GM23338 (cell line): ENCODE data around the gene RPS14. TPM values are rescaled to one million over a fixed set of nuclear protein-coding genes. Genes with fewer than 3 reads are reported as not detected.

ENCODE experiments used
- ATAC-seq: fragments of 200-7000 bp; cut with Tn5 transposase; 3 replicates; pipeline ENCODE4 v1.9.1; 2020
- DNase-seq: peaks from one replicate; pipeline ENCODE4 v3.0.0-alpha.2; 2015; ENCODE audit warnings: low spot score
- H2AFZ ChIP-seq: fragments of 200-600 bp; sonication (generic); 2 replicates; pipeline ENCODE4 v1.8.0; 2016; ENCODE audit warnings: antibody characterized with exemption, mild to moderate bottlenecking, moderate library complexity
- H3F3A ChIP-seq: fragments of 200-600 bp; sonication (generic); replicated peaks from 2 replicates; pipeline ENCODE4 v1.8.0; 2017; ENCODE audit warnings: antibody characterized with exemption, mixed run types, low read depth
- H3K27ac ChIP-seq: fragments of 200-600 bp; sonication (generic); 2 replicates; pipeline ENCODE4 v1.6.1; 2016; ENCODE audit warnings: low read depth
- H3K27me3 ChIP-seq: fragments of 200-600 bp; sonication (generic); 2 replicates; pipeline ENCODE4 v1.8.0; 2016; ENCODE audit warnings: mild to moderate bottlenecking, mixed run types, moderate library complexity; ENCODE audit not compliant: insufficient read depth
- H3K36me3 ChIP-seq: fragments of 200-600 bp; sonication (generic); 2 replicates; pipeline ENCODE4 v1.8.0; 2016; ENCODE audit warnings: mild to moderate bottlenecking; ENCODE audit not compliant: insufficient read depth
- H3K4me1 ChIP-seq: fragments of 200-600 bp; sonication (generic); 2 replicates; pipeline ENCODE4 v1.8.0; 2016; ENCODE audit warnings: mild to moderate bottlenecking, moderate library complexity; ENCODE audit not compliant: insufficient read depth
- H3K4me2 ChIP-seq: fragments of 200-600 bp; sonication (generic); 2 replicates; pipeline ENCODE4 v1.7.1; 2017; ENCODE audit warnings: mixed run types
- H3K4me3 ChIP-seq: fragments of 200-600 bp; sonication (generic); 2 replicates; pipeline ENCODE4 v1.6.1; 2016; ENCODE audit warnings: mixed run types
- H3K79me2 ChIP-seq: fragments of 200-600 bp; sonication (generic); replicated peaks from 2 replicates; pipeline ENCODE4 v1.8.0; 2017; ENCODE audit warnings: mild to moderate bottlenecking; ENCODE audit not compliant: insufficient read depth
- H3K9me2 ChIP-seq: fragments of 200-600 bp; sonication (generic); 2 replicates; pipeline ENCODE4 v1.8.0; 2017; ENCODE audit not compliant: insufficient read depth
- H4K20me1 ChIP-seq: fragments of 200-600 bp; sonication (generic); replicated peaks from 2 replicates; pipeline ENCODE4 v1.8.0; 2017; ENCODE audit warnings: mild to moderate bottlenecking; ENCODE audit not compliant: insufficient read depth
- H3K27ac Mint-ChIP-seq: 2 replicates; pipeline ENCODE4 v1.8.0; 2020; ENCODE audit warnings: inconsistent platforms, mild to moderate bottlenecking, moderate library complexity, mixed read lengths
- H3K27me3 Mint-ChIP-seq: 3 replicates; pipeline ENCODE4 v1.8.0; 2022; ENCODE audit warnings: low read depth, mild to moderate bottlenecking, moderate library complexity, mixed read lengths, inconsistent platforms; ENCODE audit not compliant: insufficient read depth, poor library complexity
- H3K36me3 Mint-ChIP-seq: 3 replicates; pipeline ENCODE4 v1.8.0; 2021; ENCODE audit warnings: low read depth, mild to moderate bottlenecking, inconsistent platforms, moderate library complexity, mixed read lengths
- H3K4me1 Mint-ChIP-seq: 3 replicates; pipeline ENCODE4 v1.8.0; 2020; ENCODE audit warnings: mild to moderate bottlenecking, inconsistent platforms, mixed read lengths
- H3K4me3 Mint-ChIP-seq: 3 replicates; pipeline ENCODE4 v1.8.0; 2021; ENCODE audit warnings: moderate library complexity, mild to moderate bottlenecking, inconsistent platforms, mixed read lengths
- H3K9me3 Mint-ChIP-seq: 3 replicates; pipeline ENCODE4 v1.8.0; 2020; ENCODE audit warnings: moderate library complexity, mild to moderate bottlenecking, inconsistent platforms, mixed read lengths
- CREB1 ChIP-seq: fragments of 250-450 bp; sonication (Bioruptor Pico); IDR thresholded peaks from 2 replicates; pipeline ENCODE4 v1.5.0; 2020; ENCODE audit warnings: low read depth, mild to moderate bottlenecking, moderate library complexity
- CTCF ChIP-seq, 2 experiments: fragments of 200-600 bp in 1 of 2; sonication (generic) in 1 of 2; conservative IDR thresholded peaks; 2 replicates each; pipeline versions ENCODE4 v1.5.1 to v1.6.1; 2016 to 2017; ENCODE audit warnings: antibody characterized with exemption in 2 of 2, low read depth in 2 of 2, mild to moderate bottlenecking in 2 of 2, moderate library complexity in 1 of 2
- EZH2 ChIP-seq: fragments of 200-600 bp; sonication (generic); IDR thresholded peaks from one replicate; pipeline ENCODE4 v1.8.0; 2017; ENCODE audit warnings: antibody characterized with exemption, mild to moderate bottlenecking, low read depth; ENCODE audit not compliant: unreplicated experiment
- EZH2phosphoT487 ChIP-seq: fragments of 200-600 bp; sonication (generic); IDR thresholded peaks from one replicate; pipeline ENCODE4 v1.8.1; 2018; ENCODE audit warnings: antibody characterized with exemption; ENCODE audit not compliant: unreplicated experiment
- JUNB ChIP-seq: IDR thresholded peaks from one replicate; pipeline ENCODE4 v1.6.1; 2016; ENCODE audit warnings: antibody characterized with exemption; ENCODE audit not compliant: unreplicated experiment
- NANOG ChIP-seq: IDR thresholded peaks from 2 replicates; pipeline ENCODE4 v1.6.1; 2016; ENCODE audit warnings: antibody characterized with exemption, borderline replicate concordance
- POLR2AphosphoS5 ChIP-seq: IDR thresholded peaks from 2 replicates; pipeline ENCODE4 v1.6.1; 2016; ENCODE audit warnings: antibody characterized with exemption, low read depth
- REST ChIP-seq: IDR thresholded peaks from one replicate; pipeline ENCODE4 v1.6.1; 2018; ENCODE audit warnings: antibody characterized with exemption; ENCODE audit not compliant: unreplicated experiment
- STAT1 ChIP-seq: IDR thresholded peaks from one replicate; pipeline ENCODE4 v1.6.1; 2016; ENCODE audit warnings: antibody characterized with exemption; ENCODE audit not compliant: unreplicated experiment
- ZNF114 ChIP-seq: fragments of 250-450 bp; sonication (Bioruptor Pico); IDR thresholded peaks from 2 replicates; pipeline ENCODE4 v1.5.0; 2020; ENCODE audit warnings: mild to moderate bottlenecking, moderate library complexity
- ZNF331 ChIP-seq: fragments of 250-450 bp; sonication (Bioruptor Pico); IDR thresholded peaks from 2 replicates; pipeline ENCODE4 v1.5.0; 2020; ENCODE audit warnings: low read depth, mild to moderate bottlenecking, moderate library complexity
- ZNF462 ChIP-seq: fragments of 250-450 bp; sonication (Bioruptor Pico); IDR thresholded peaks from 2 replicates; pipeline ENCODE4 v1.5.0; 2020; ENCODE audit warnings: mild to moderate bottlenecking, moderate library complexity
- polyA plus RNA-seq: library from polyadenylated mRNA; unstranded; fragments of >200 nt; fragmentation: Nextera tagmentation; extraction: Ambion mirVana; gene quantifications from 2 replicates; pipeline ENCODE4 v1.2.1, GENCODE V29; 2016
- total RNA-seq: library from RNA; depleted of rRNA; stranded (reverse); fragments of >200 nt; shearing (Covaris generic); gene quantifications from 2 replicates; pipeline ENCODE4 v1.2.3, GENCODE V29; 2014

The RPS14 gene
- total and polyA plus RNA-seq, 2 experiments from 2014 or later: 1,443 to 2,790 TPM

- DNase-seq: no peak
- H3K27ac Mint-ChIP-seq: no peak overlapping the region
Observed at GRCh38 chr5:150429410-150429873, 20.1 kb downstream of the RPS14 start.

More at GRCh38 chr5:150429410-150429873, 20.1 kb downstream of the RPS14 start:
- Histone ChIP-seq H3K9me2 (no peaks in the 10 kb centered on the region), H3F3A (no peaks in the 10 kb centered on the region), H4K20me1 (no peaks in the 10 kb centered on the region), H3K79me2 (no peaks in the 10 kb centered on the region), H3K36me3 (no peaks in the 10 kb centered on the region), H3K4me1 (no peaks in the 10 kb centered on the region), H3K27ac (no peak overlapping the region), H3K27me3 (no peaks in the 10 kb centered on the region), H2AFZ (no peak overlapping the region), H3K4me3 (no peak overlapping the region), H3K4me2 (no peak overlapping the region)
- Mint-ChIP-seq H3K4me3 (no peak overlapping the region), H3K36me3 (no peaks in the 10 kb centered on the region; the same call in 2 of the 3 replicates), H3K4me1 (no peaks in the 10 kb centered on the region), H3K27me3 (peaks cover 12% of the 10 kb centered on the region), H3K9me3 (no peaks in the 10 kb centered on the region)
- TF ChIP-seq JUNB (no peak), ZNF331 (no peak), EZH2phosphoT487 (no peak), STAT1 (no peak), ZNF114 (CRISPR knock-in tag) (no peak), NANOG (no peak), POLR2AphosphoS5 (no peak), CTCF (conservative IDR thresholded peaks at IDR 0.05; ENCODE audit: low read depth in 2 of 2) (no peak), ZNF462 (CRISPR knock-in tag) (no peak), EZH2 (no peak), CREB1 (no peak), REST (no peak)
- ATAC-seq: no peak
